Stimulated activated CD4-positive, alpha-beta T cell treated with anti-CD3 and anti-CD28 coated beads, TNF-alpha, amount 100 ng/mL, for 4 hours (primary cell): ENCODE measurements around the gene SLC40A1.

Source experiments
- DNase-seq, 3 experiments: peaks; one replicate each; pipeline ENCODE4 v3.0.0-alpha.2; 2020; ENCODE audit warnings: low read depth in 3 of 3

Gene SLC40A1

DNA sequence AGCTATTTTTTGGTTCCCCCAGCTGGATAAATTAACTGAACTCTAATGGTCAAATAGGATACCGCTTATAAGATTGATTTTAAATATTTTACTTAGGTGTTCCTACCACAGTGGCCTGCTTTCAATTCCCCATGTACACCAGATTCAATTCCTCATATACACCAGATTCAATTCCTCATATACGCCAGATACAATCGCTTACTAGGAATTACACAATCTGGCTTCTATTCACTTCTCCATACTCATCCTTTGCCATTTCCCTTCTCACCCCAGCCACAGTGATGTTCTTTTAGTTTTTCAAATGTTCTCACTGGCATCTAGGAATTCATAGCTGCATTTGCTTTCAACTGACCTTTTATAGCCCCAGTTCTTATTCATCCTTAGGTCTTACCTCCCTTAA, 66.5 kb downstream of the SLC40A1 start:
- DNase-seq: no peak

DNA sequence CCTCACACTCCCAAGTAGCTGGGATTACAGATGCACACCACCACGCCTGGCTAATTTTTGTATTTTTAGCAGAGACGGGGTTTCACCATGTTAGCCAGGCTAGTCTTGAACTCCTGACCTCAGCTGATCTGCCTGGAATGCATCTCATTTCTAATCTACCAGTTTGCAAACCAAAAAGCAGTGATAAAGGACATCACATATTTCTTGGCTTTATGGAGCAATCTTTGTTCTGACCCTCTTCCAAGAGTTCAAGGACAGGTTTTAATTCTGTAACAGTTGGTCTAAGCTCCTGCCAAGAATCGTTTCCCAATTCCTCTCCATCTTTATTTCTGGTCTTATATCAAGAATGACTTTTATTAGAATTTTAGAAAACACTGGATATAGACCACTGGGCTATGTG, 67.7 kb downstream of the SLC40A1 start:
- DNase-seq: no peak

DNA sequence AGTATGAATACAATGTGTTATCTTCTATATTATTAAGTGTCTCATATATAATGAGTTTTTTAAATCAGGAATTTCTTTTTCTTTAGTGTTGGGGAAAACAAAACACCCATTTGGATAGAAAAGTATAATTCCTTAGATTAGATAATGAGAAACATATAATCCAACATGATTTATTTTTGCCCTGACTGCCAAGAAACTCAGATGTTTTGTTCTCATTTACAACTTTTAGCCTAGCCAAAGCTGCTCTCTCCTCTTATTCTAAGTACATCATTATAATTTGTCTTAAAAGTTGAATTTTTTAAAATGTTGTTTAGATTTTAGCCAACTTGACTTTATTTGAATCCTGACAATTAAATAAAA, 68.6 kb downstream of the SLC40A1 start:
- no peak for DNase-seq

GRCh38 chr2:189511210-189511959, 69.2 kb downstream of the SLC40A1 start:
- no peak for DNase-seq
